Activated gamma-delta T cell treated with Interleukin-2 at 50 U/mL for 16 hours (primary cell): ENCODE data around the gene CPNE7.
A peak's percentile ranks its signal among the peaks of the same experiment; 100 is the strongest.

Experiments
- DNase-seq: peaks from one replicate; pipeline ENCODE4 v3.0.0-alpha.2; 2020

CPNE7 gene

GRCh38 chr16:89575247-89576152 lies at the start of gene CPNE7:
Gene CPNE7, plus strand, starts transcription at chr16:89575758. Its CDS starts 140 bp downstream, at chr16:89575898.
- DNase-seq: no peak

- DNase-seq: no peak
Measured at GRCh38 chr16:89529097-89529496, 46.5 kb upstream of the CPNE7 start.

- DNase-seq: no peak
Measured at GRCh38 chr16:89530401-89531381, 44.9 kb upstream of the CPNE7 start.

GRCh38 chr16:89531821-89532526 lies 43.6 kb upstream of the CPNE7 start:
- DNase-seq: no peak

GRCh38 chr16:89534252-89534756 lies 41.3 kb upstream of the CPNE7 start:
- DNase-seq: peak; percentile 41

- DNase-seq: no peak
Measured at GRCh38 chr16:89536371-89536770, 39.2 kb upstream of the CPNE7 start.

GRCh38 chr16:89536886-89537548 lies 38.5 kb upstream of the CPNE7 start:
- DNase-seq: no peak

- no peak for DNase-seq
Measured at GRCh38 chr16:89537549-89537925, 38.0 kb upstream of the CPNE7 start.

- no peak for DNase-seq
Measured at GRCh38 chr16:89538286-89538685, 37.3 kb upstream of the CPNE7 start.

GRCh38 chr16:89540557-89540956 lies 35.0 kb upstream of the CPNE7 start:
- DNase-seq: no peak

- DNase-seq: no peak
Measured at GRCh38 chr16:89541792-89542191, 33.8 kb upstream of the CPNE7 start.

GRCh38 chr16:89544113-89544512 lies 31.4 kb upstream of the CPNE7 start:
- no peak for DNase-seq

GRCh38 chr16:89544713-89545043 lies 30.9 kb upstream of the CPNE7 start:
- DNase-seq: no peak

GRCh38 chr16:89545044-89545830 lies 30.3 kb upstream of the CPNE7 start:
- DNase-seq: no peak

GRCh38 chr16:89545831-89546574 lies 29.6 kb upstream of the CPNE7 start:
- no peak for DNase-seq

GRCh38 chr16:89546781-89547180 lies 28.8 kb upstream of the CPNE7 start:
- DNase-seq: no peak

GRCh38 chr16:89547291-89547690 lies 28.3 kb upstream of the CPNE7 start:
- DNase-seq: no peak

GRCh38 chr16:89547860-89548259 lies 27.7 kb upstream of the CPNE7 start:
- DNase-seq: no peak

GRCh38 chr16:89548344-89549006 lies 27.1 kb upstream of the CPNE7 start:
- DNase-seq: no peak
